H9 (cell line): ENCODE data around the gene KRT5. TPM values are rescaled to one million over a fixed set of nuclear protein-coding genes. Genes with fewer than 3 reads are reported as not detected.
A peak's percentile ranks its signal among the peaks of the same experiment; 100 is the strongest.

Experiments used
- DNase-seq: peaks from one replicate; pipeline ENCODE4 v3.0.0-alpha.2; 2017
- H2AFZ ChIP-seq: one replicate; pipeline ENCODE4 v1.6.1; 2013; ENCODE audit warnings: mild to moderate bottlenecking, low read length, control low read depth, moderate library complexity
- H2AK5ac ChIP-seq: 2 replicates; pipeline ENCODE4 v1.6.1; 2013; ENCODE audit warnings: low read length, control low read depth, mixed read lengths; ENCODE audit not compliant: insufficient read length
- H2BK120ac ChIP-seq: one replicate; pipeline ENCODE4 v1.6.1; 2013; ENCODE audit warnings: low read depth, mild to moderate bottlenecking, low read length, control low read depth, inconsistent platforms; ENCODE audit not compliant: poor library complexity, severe bottlenecking
- H2BK12ac ChIP-seq: 2 replicates; pipeline ENCODE4 v1.6.1; 2013; ENCODE audit warnings: low read length, control low read depth, mixed read lengths, low read depth; ENCODE audit not compliant: insufficient read length
- H2BK15ac ChIP-seq: 2 replicates; pipeline ENCODE4 v1.6.1; 2013; ENCODE audit warnings: low read depth, low read length, control low read depth
- H2BK20ac ChIP-seq: one replicate; pipeline ENCODE4 v1.6.1; 2013; ENCODE audit warnings: low read depth, mild to moderate bottlenecking, low read length, control low read depth, inconsistent platforms; ENCODE audit not compliant: poor library complexity, severe bottlenecking
- H2BK5ac ChIP-seq: 2 replicates; pipeline ENCODE4 v1.6.1; 2013; ENCODE audit warnings: low read length, control low read depth, mixed read lengths; ENCODE audit not compliant: insufficient read length
- H3K14ac ChIP-seq: 2 replicates; pipeline ENCODE4 v1.6.1; 2013; ENCODE audit warnings: low read length, control low read depth; ENCODE audit not compliant: insufficient read depth
- H3K18ac ChIP-seq: 2 replicates; pipeline ENCODE4 v1.6.1; 2013; ENCODE audit warnings: low read depth, mild to moderate bottlenecking, mixed read lengths, low read length, control low read depth; ENCODE audit not compliant: insufficient read length
- H3K23ac ChIP-seq: 2 replicates; pipeline ENCODE4 v1.6.1; 2013; ENCODE audit warnings: low read length, control low read depth, mixed read lengths, low read depth; ENCODE audit not compliant: insufficient read length
- H3K23me2 ChIP-seq: 2 replicates; pipeline ENCODE4 v1.6.1; 2013; ENCODE audit warnings: low read depth, mild to moderate bottlenecking, mixed read lengths, low read length, control low read depth; ENCODE audit not compliant: insufficient read length, poor library complexity, severe bottlenecking
- H3K27ac ChIP-seq: 2 replicates; pipeline ENCODE4 v1.5.1; 2013; ENCODE audit warnings: low read length, control low read depth, mixed read lengths, low read depth; ENCODE audit not compliant: insufficient read length
- H3K27me3 ChIP-seq: 2 replicates; pipeline ENCODE4 v1.6.1; 2013; ENCODE audit warnings: low read length, control low read depth, inconsistent platforms; ENCODE audit not compliant: insufficient read depth
- H3K4ac ChIP-seq: 2 replicates; pipeline ENCODE4 v1.6.1; 2013; ENCODE audit warnings: low read depth, mild to moderate bottlenecking, control low read depth, inconsistent platforms, low read length, moderate library complexity
- H3K4me1 ChIP-seq: 2 replicates; pipeline ENCODE4 v1.6.1; 2013; ENCODE audit warnings: low read length, control low read depth, inconsistent platforms; ENCODE audit not compliant: insufficient read depth
- H3K4me2 ChIP-seq: 2 replicates; pipeline ENCODE4 v1.6.1; 2013; ENCODE audit warnings: low read length, control low read depth, mixed read lengths; ENCODE audit not compliant: insufficient read length, insufficient read depth
- H3K56ac ChIP-seq: 2 replicates; pipeline ENCODE4 v1.6.1; 2013; ENCODE audit warnings: low read depth, mild to moderate bottlenecking, mixed read lengths, low read length, control low read depth; ENCODE audit not compliant: insufficient read length
- H3K79me1 ChIP-seq: 2 replicates; pipeline ENCODE4 v1.6.1; 2013; ENCODE audit warnings: low read depth, mild to moderate bottlenecking, moderate library complexity, low read length, control low read depth, inconsistent platforms; ENCODE audit not compliant: insufficient read depth, poor library complexity, severe bottlenecking
- H3K79me2 ChIP-seq: 2 replicates; pipeline ENCODE4 v1.6.1; 2013; ENCODE audit warnings: low read length, control low read depth, inconsistent platforms; ENCODE audit not compliant: insufficient read depth
- H3K9ac ChIP-seq: 2 replicates; pipeline ENCODE4 v1.6.1; 2013; ENCODE audit warnings: low read length, control low read depth, mixed read lengths; ENCODE audit not compliant: insufficient read length; ENCODE audit errors: extremely low read depth
- H3K9me3 ChIP-seq: one replicate; pipeline ENCODE4 v1.6.1; 2013; ENCODE audit warnings: low read depth, low read length, inconsistent platforms; ENCODE audit not compliant: control insufficient read depth
- H3T11ph ChIP-seq: one replicate; pipeline ENCODE4 v1.6.1; 2013; ENCODE audit warnings: mild to moderate bottlenecking, low read length, control low read depth, inconsistent platforms
- H4K20me1 ChIP-seq: one replicate; pipeline ENCODE4 v1.6.1; 2013; ENCODE audit not compliant: control insufficient read depth, insufficient read length, insufficient read depth
- H4K5ac ChIP-seq: 2 replicates; pipeline ENCODE4 v1.6.1; 2013; ENCODE audit warnings: low read depth, mild to moderate bottlenecking, mixed read lengths, low read length, control low read depth; ENCODE audit not compliant: insufficient read length
- H4K8ac ChIP-seq: replicated peaks from 2 replicates; pipeline ENCODE4 v1.6.1; 2013; ENCODE audit warnings: low read length, control low read depth, mixed read lengths, low read depth; ENCODE audit not compliant: insufficient read length
- H4K91ac ChIP-seq: 2 replicates; pipeline ENCODE4 v1.6.1; 2013; ENCODE audit warnings: low read depth, mild to moderate bottlenecking, moderate library complexity, mixed read lengths, low read length, control low read depth; ENCODE audit not compliant: insufficient read length
- H3K27ac Mint-ChIP-seq, 3 experiments: 2 replicates in 2 of 3; 3 replicates in 1 of 3; pipeline ENCODE4 v1.8.0; 2020 to 2021; ENCODE audit warnings: mixed read lengths in 3 of 3, mild to moderate bottlenecking in 1 of 3, moderate library complexity in 1 of 3
- H3K27me3 Mint-ChIP-seq: 2 replicates; pipeline ENCODE4 v1.8.0; 2021; ENCODE audit warnings: low read depth, mild to moderate bottlenecking, moderate library complexity, mixed read lengths
- H3K36me3 Mint-ChIP-seq, 3 experiments: 2 replicates in 2 of 3; 3 replicates in 1 of 3; pipeline ENCODE4 v1.8.0; 2020 to 2021; ENCODE audit warnings: low read depth in 3 of 3, mixed read lengths in 3 of 3; ENCODE audit not compliant: insufficient read depth in 1 of 3
- H3K4me1 Mint-ChIP-seq, 2 experiments: 2 replicates each; pipeline ENCODE4 v1.8.0; 2020; ENCODE audit warnings: mixed read lengths in 2 of 2
- H3K4me3 Mint-ChIP-seq, 2 experiments: 2 replicates in 1 of 2; 3 replicates in 1 of 2; pipeline ENCODE4 v1.8.0; 2020 to 2021; ENCODE audit warnings: mild to moderate bottlenecking in 2 of 2, mixed read lengths in 2 of 2, moderate library complexity in 1 of 2
- H3K9me3 Mint-ChIP-seq, 2 experiments: 2 replicates in 1 of 2; 3 replicates in 1 of 2; pipeline ENCODE4 v1.8.0; 2020; ENCODE audit warnings: mild to moderate bottlenecking in 2 of 2, mixed read lengths in 2 of 2, moderate library complexity in 1 of 2
- CTCF ChIP-seq: fragments of 200-600 bp; sonication (generic); conservative IDR thresholded peaks from 3 replicates; pipeline ENCODE4 v1.8.0; 2021; ENCODE audit warnings: antibody characterized with exemption, mild to moderate bottlenecking
- WGBS: extraction: QIAGEN DNeasy Blood & Tissue Kit; methylation state at CpG from one replicate; pipeline ENCODE4 v1.1.7; 2013; ENCODE audit warnings: missing lambda C conversion rate, low lambda C conversion rate, mixed read lengths; ENCODE audit not compliant: insufficient read length; ENCODE audit errors: extremely low coverage; 5-methylcytosine and 5-hydroxymethylcytosine counted together
- total RNA-seq: library from RNA; stranded (reverse); gene quantifications from 2 replicates; pipeline ENCODE4 v1.2.1, GENCODE V29; 2021

KRT5 gene
- total RNA-seq, 1 experiment from 2014 or later: not detected

- Histone ChIP-seq H3K23me2 (no peaks in the 10 kb centered on the region), H3T11ph (no peak overlapping the region), H4K20me1 (no peaks in the 10 kb centered on the region), H3K79me2 (no peaks in the 10 kb centered on the region), H4K8ac (no peak overlapping the region), H2BK20ac (no peak overlapping the region), H2AFZ (no peak overlapping the region), H3K14ac (no peak overlapping the region), H2AK5ac (no peak overlapping the region), H2BK15ac (no peak overlapping the region), H3K4me2 (no peak overlapping the region), H3K9me3 (no peaks in the 10 kb centered on the region), H3K79me1 (no peaks in the 10 kb centered on the region), H3K4me1 (no peaks in the 10 kb centered on the region), H3K56ac (no peak overlapping the region), H3K23ac (no peak overlapping the region), H3K9ac (no peak overlapping the region), H4K5ac (no peak overlapping the region), H2BK120ac (no peak overlapping the region), H2BK12ac (no peak overlapping the region), H3K18ac (no peak overlapping the region), H3K4ac (no peak overlapping the region), H3K27ac (no peak overlapping the region), H3K27me3 (no peaks in the 10 kb centered on the region), H4K91ac (no peak overlapping the region), H2BK5ac (no peak overlapping the region)
- peak; percentile 40 for TF ChIP-seq CTCF
- H3K27ac Mint-ChIP-seq: no peak overlapping the region
- DNase-seq: peak; percentile 63
- no CpG with 5 or more reads among the region's 15 CpGs for WGBS
- no peaks in the 10 kb centered on the region for H3K36me3 Mint-ChIP-seq
- H3K4me3 Mint-ChIP-seq: no peak overlapping the region
- peaks cover 12% of the 10 kb centered on the region for H3K27me3 Mint-ChIP-seq
- H3K9me3 Mint-ChIP-seq: no peaks in the 10 kb centered on the region
- no peaks in the 10 kb centered on the region for H3K4me1 Mint-ChIP-seq
Observed at GRCh38 chr12:52546126-52546525, 25.9 kb upstream of the KRT5 start.
